CD4-positive, alpha-beta T cell treated with Interleukin-4 for 4 hours (primary cell): Measurements from ENCODE around the gene PTPMT1.
"Not testable (repeated sequence)": the region's sequence is repeated elsewhere in the genome, so short reads cannot be mapped to it uniquely, and the experiment has no call there.

Experiments used
- DNase-seq: peaks from one replicate; pipeline ENCODE4 v3.0.0-alpha.2; 2020

Gene PTPMT1

GRCh38 chr11:47550288-47551047, 14.9 kb upstream of the PTPMT1 start:
- DNase-seq = no peak

- DNase-seq = no peak
Measured at GRCh38 chr11:47551086-47551485, 14.3 kb upstream of the PTPMT1 start.

GRCh38 chr11:47552056-47552565, 13.3 kb upstream of the PTPMT1 start:
- DNase-seq = no peak

GRCh38 chr11:47552566-47553405, 12.6 kb upstream of the PTPMT1 start, which contains the start of gene CELF1:
TSS of gene CELF1 (minus strand) at chr11:47553132. CDS start at chr11:47499523, 53,609 bp downstream.
- peak; percentile 89 for DNase-seq

- no peak for DNase-seq
Measured at GRCh38 chr11:47553406-47553743, 12.0 kb upstream of the PTPMT1 start.

GRCh38 chr11:47557004-47557403, 8.4 kb upstream of the PTPMT1 start:
- not testable (repeated sequence) for DNase-seq

GRCh38 chr11:47558695-47559094, 6.7 kb upstream of the PTPMT1 start:
- DNase-seq = no peak

GRCh38 chr11:47560426-47560825, 5.0 kb upstream of the PTPMT1 start:
- no peak for DNase-seq

GRCh38 chr11:47562393-47562792, 3.0 kb upstream of the PTPMT1 start:
- DNase-seq = not testable (repeated sequence)

GRCh38 chr11:47564366-47564765, 1.0 kb upstream of the PTPMT1 start:
- not testable (repeated sequence) for DNase-seq

- DNase-seq = no peak
Measured at GRCh38 chr11:47564933-47565339, 463 bp upstream of the PTPMT1 start.

GRCh38 chr11:47566149-47566698, 825 bp downstream of the PTPMT1 start:
- no peak for DNase-seq

GRCh38 chr11:47569646-47570045, 4.2 kb downstream of the PTPMT1 start:
- no peak for DNase-seq

- no peak for DNase-seq
Measured at GRCh38 chr11:47570651-47571356, 5.4 kb downstream of the PTPMT1 start.

GRCh38 chr11:47571357-47571729, 5.9 kb downstream of the PTPMT1 start:
- no peak for DNase-seq

GRCh38 chr11:47571895-47572294, 6.5 kb downstream of the PTPMT1 start:
- DNase-seq = no peak

- DNase-seq = no peak
Measured at GRCh38 chr11:47572715-47573255, 7.4 kb downstream of the PTPMT1 start.

GRCh38 chr11:47573321-47573720, 7.9 kb downstream of the PTPMT1 start:
- DNase-seq = no peak

- no peak for DNase-seq
Measured at GRCh38 chr11:47577460-47578041, 12.2 kb downstream of the PTPMT1 start.

- DNase-seq = peak; percentile 86
Measured at GRCh38 chr11:47578524-47579494, 13.4 kb downstream of the PTPMT1 start, which contains the start of the genes KBTBD4 and NDUFS3. TSS of gene KBTBD4 (minus strand) at chr11:47578970. CDS start at chr11:47578951, 19 bp downstream. TSS of gene NDUFS3 (plus strand) at chr11:47579074. CDS start at chr11:47579092, 18 bp downstream.

GRCh38 chr11:47583844-47584243, 18.4 kb downstream of the PTPMT1 start:
- DNase-seq = no peak
